Prostate gland (tissue), 2 donors: Measurements from ENCODE around the gene TEK.

Source experiments
- POLR2A ChIP-seq: fragments of 450-650 bp; IDR thresholded peaks from one replicate; pipeline ENCODE4 v1.6.1; 2016; ENCODE audit warnings: antibody characterized with exemption, mild to moderate bottlenecking
- TF ChIP-seq, protein P1 (sequence below), 4 experiments: fragments of 200-600 bp in 2 of 4; fragments of 450-650 bp in 2 of 4; sonication (generic) in 2 of 4; IDR thresholded peaks; 1 replicate in 3 of 4; 2 replicates in 1 of 4; pipeline ENCODE4 v1.5.1; 2016 to 2019; ENCODE audit warnings: antibody characterized with exemption in 4 of 4, mild to moderate bottlenecking in 2 of 4, moderate library complexity in 2 of 4

DNA sequence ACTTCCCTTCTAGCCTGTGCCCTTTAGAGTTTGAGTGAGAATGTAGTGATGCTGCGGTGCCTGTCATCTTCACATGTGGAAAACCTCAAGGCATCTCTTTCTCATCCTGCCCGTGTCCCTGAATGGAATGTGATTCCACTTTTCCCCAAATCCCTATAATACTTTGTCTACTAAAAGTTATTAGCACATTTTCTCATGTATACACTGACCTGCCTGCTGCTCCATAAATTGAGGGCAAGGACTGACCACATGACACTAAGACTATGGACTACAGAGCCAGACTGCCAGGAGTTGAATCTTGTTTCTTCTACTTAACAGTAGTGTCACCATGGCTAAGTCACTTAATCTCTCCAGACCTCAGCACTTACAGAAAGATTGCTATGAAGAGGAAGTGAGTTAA lies 93.0 kb downstream of the TEK start:
- TF ChIP-seq, protein P1, sequence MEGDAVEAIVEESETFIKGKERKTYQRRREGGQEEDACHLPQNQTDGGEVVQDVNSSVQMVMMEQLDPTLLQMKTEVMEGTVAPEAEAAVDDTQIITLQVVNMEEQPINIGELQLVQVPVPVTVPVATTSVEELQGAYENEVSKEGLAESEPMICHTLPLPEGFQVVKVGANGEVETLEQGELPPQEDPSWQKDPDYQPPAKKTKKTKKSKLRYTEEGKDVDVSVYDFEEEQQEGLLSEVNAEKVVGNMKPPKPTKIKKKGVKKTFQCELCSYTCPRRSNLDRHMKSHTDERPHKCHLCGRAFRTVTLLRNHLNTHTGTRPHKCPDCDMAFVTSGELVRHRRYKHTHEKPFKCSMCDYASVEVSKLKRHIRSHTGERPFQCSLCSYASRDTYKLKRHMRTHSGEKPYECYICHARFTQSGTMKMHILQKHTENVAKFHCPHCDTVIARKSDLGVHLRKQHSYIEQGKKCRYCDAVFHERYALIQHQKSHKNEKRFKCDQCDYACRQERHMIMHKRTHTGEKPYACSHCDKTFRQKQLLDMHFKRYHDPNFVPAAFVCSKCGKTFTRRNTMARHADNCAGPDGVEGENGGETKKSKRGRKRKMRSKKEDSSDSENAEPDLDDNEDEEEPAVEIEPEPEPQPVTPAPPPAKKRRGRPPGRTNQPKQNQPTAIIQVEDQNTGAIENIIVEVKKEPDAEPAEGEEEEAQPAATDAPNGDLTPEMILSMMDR (IDR thresholded peaks at IDR 0.05): no peak
- TF ChIP-seq POLR2A: no peak
